Measurements from ENCODE around the gene THRB.
"Not testable (repeated sequence)": the region's sequence is repeated elsewhere in the genome, so short reads cannot be mapped to it uniquely, and the experiment has no call there.

Gene THRB

GRCh38 chr3:24440760-24441464 lies 53.7 kb downstream of the THRB start:
- DNase-seq = no peak

- DNase-seq = no peak
Measured at GRCh38 chr3:24439021-24439420, 55.6 kb downstream of the THRB start.

GRCh38 chr3:24437326-24437725 lies 57.3 kb downstream of the THRB start:
- DNase-seq = no peak

- no peak for DNase-seq
Measured at GRCh38 chr3:24435584-24435983, 59.1 kb downstream of the THRB start.

- DNase-seq = no peak
Measured at GRCh38 chr3:24434651-24435050, 60.0 kb downstream of the THRB start.

GRCh38 chr3:24433838-24434591 lies 60.6 kb downstream of the THRB start:
- DNase-seq = no peak

GRCh38 chr3:24432989-24433388 lies 61.7 kb downstream of the THRB start:
- DNase-seq = no peak

- no peak for DNase-seq
Measured at GRCh38 chr3:24428481-24428880, 66.2 kb downstream of the THRB start.

- DNase-seq = no peak
Measured at GRCh38 chr3:24426896-24427295, 67.8 kb downstream of the THRB start.

- not testable (repeated sequence) for DNase-seq
Measured at GRCh38 chr3:24420829-24421228, 73.8 kb downstream of the THRB start.

GRCh38 chr3:24420224-24420623 lies 74.4 kb downstream of the THRB start:
- DNase-seq = no peak

GRCh38 chr3:24419067-24419791 lies 75.4 kb downstream of the THRB start:
- no peak for DNase-seq

- no peak for DNase-seq
Measured at GRCh38 chr3:24417730-24418129, 76.9 kb downstream of the THRB start.

- no peak for DNase-seq
Measured at GRCh38 chr3:24416224-24416623, 78.4 kb downstream of the THRB start.

GRCh38 chr3:24415824-24416223 lies 78.8 kb downstream of the THRB start:
- no peak for DNase-seq

- DNase-seq = not testable (repeated sequence)
Measured at GRCh38 chr3:24413662-24414061, 81.0 kb downstream of the THRB start.

- no peak for DNase-seq
Measured at GRCh38 chr3:24410860-24411259, 83.8 kb downstream of the THRB start.

GRCh38 chr3:24407980-24408680 lies 86.5 kb downstream of the THRB start:
- no peak for DNase-seq

- no peak for DNase-seq
Measured at GRCh38 chr3:24406900-24407299, 87.8 kb downstream of the THRB start.

GRCh38 chr3:24405057-24405456 lies 89.6 kb downstream of the THRB start:
- DNase-seq = no peak

GRCh38 chr3:24401811-24402185 lies 92.9 kb downstream of the THRB start:
- no peak for DNase-seq

GRCh38 chr3:24401090-24401810 lies 93.4 kb downstream of the THRB start:
- no peak for DNase-seq

GRCh38 chr3:24400450-24400849 lies 94.2 kb downstream of the THRB start:
- DNase-seq = no peak
